ENCODE measurements around the gene LCE2C.

The LCE2C gene

DNA sequence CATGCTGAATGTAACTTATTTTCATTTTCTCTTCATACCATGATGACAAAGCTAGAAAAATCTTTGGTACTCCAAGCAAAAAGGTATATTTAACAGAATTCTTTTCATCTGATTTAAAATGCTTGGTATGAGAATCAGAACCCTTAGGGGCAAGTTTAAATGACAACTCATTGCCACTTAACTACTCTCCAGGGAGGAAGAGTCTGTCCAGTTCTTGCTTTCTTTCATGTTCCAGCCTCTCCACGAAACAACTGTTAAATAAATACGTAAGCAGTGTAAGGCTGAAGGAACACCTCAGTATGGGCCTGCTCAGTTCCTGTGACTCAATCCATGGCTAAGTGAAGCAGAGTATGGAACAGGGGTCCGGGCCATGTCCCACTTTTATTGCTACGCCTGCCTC lies 24.7 kb downstream of the LCE2C start:
- H3K36me3 ChIP-seq: no peaks in the 10 kb centered on the region
- H3K9me3 ChIP-seq: no peaks in the 10 kb centered on the region
- no peak overlapping the region for H3K4me3 ChIP-seq (ENCODE audit: low read depth, low read length)
- no peak for DNase-seq
- H3K4me1 ChIP-seq: no peaks in the 10 kb centered on the region
- H3K27me3 ChIP-seq: no peaks in the 10 kb centered on the region
- TF ChIP-seq, protein P1, sequence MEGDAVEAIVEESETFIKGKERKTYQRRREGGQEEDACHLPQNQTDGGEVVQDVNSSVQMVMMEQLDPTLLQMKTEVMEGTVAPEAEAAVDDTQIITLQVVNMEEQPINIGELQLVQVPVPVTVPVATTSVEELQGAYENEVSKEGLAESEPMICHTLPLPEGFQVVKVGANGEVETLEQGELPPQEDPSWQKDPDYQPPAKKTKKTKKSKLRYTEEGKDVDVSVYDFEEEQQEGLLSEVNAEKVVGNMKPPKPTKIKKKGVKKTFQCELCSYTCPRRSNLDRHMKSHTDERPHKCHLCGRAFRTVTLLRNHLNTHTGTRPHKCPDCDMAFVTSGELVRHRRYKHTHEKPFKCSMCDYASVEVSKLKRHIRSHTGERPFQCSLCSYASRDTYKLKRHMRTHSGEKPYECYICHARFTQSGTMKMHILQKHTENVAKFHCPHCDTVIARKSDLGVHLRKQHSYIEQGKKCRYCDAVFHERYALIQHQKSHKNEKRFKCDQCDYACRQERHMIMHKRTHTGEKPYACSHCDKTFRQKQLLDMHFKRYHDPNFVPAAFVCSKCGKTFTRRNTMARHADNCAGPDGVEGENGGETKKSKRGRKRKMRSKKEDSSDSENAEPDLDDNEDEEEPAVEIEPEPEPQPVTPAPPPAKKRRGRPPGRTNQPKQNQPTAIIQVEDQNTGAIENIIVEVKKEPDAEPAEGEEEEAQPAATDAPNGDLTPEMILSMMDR (IDR thresholded peaks at IDR 0.05; ENCODE audit: low read depth, low read length): no peak

DNA sequence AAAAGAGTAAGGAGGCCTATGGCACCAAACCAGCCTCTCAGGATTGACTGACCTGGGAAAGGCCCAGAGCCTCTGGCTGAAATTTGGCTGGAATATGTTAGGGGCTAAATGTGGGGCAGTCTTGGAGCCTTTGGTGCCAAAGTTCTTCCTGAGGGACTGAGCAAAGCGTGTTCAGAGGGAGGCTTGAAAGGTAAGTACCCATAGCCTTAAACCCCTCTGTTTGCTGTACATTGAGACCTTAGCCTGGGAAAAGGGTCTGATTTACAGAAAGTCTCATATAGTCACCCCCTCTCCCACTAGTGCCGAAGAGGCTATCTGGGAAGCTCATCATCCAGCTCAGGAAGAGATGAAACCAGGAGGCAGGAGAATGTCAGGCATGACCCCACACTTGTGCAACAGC lies 32.8 kb downstream of the LCE2C start, which contains the start of gene LCE4A:
Gene LCE4A (plus strand): TSS at position 301 of the 400 bp plus-strand sequence. CDS start 916 bp downstream, outside the sequence.
- TF ChIP-seq, protein P1 (IDR thresholded peaks at IDR 0.05; ENCODE audit: low read depth, low read length): no peak
- no peak within 1 kb of the TSS for H3K4me3 ChIP-seq (ENCODE audit: low read depth, low read length)
- H3K27me3 ChIP-seq: no peaks in the 10 kb centered on the region
- no peak for DNase-seq
- no peaks in the 10 kb centered on the region for H3K9me3 ChIP-seq
- no peaks in the 10 kb centered on the region for H3K4me1 ChIP-seq
- H3K36me3 ChIP-seq: no peaks in the 10 kb centered on the region

DNA sequence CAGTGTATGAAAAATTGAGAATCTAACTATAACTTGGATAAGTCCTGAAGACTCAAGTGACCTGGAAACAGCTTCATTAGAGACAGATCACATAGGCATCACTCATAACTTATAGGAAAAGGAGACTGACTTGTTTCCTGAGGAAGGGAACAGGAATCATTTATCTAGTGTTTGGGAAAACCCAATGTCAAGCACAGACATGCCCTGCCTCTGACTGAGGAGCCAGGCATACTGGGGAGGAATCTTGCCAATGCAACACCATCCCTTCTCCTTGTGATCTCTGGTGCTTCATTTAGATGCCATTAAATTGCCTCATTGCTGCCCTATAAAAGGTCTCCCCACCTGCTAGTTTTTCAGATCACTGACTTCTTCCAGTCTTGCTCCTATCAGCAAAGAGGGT lies 43.2 kb downstream of the LCE2C start:
- H3K4me1 ChIP-seq: no peaks in the 10 kb centered on the region
- no peak overlapping the region for H3K4me3 ChIP-seq (ENCODE audit: low read depth, low read length)
- H3K27me3 ChIP-seq: no peaks in the 10 kb centered on the region
- TF ChIP-seq, protein P1 (IDR thresholded peaks at IDR 0.05; ENCODE audit: low read depth, low read length): no peak
- H3K36me3 ChIP-seq: no peaks in the 10 kb centered on the region
- no peak for DNase-seq
- H3K9me3 ChIP-seq: no peaks in the 10 kb centered on the region

DNA sequence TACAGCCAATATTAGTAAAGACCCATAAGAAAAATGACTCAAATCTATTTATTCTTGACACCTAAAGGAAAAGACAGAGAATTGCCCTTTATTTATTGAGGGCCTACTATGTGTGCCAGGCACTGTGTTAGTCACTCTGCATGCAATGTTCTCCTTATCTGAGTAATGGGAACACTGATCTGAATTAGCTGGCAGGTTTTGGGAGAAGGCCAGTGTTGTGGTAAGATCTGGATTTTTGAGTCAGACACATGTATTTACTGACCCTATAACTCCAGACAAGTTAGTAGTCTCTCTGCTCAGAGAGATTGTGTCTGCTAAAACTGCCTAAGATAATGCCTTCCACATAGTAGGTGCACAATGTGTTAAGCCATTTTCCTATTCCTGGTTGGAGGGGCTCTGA lies 50.2 kb downstream of the LCE2C start:
- no peak overlapping the region for H3K4me3 ChIP-seq (ENCODE audit: low read depth, low read length)
- TF ChIP-seq, protein P1 (IDR thresholded peaks at IDR 0.05; ENCODE audit: low read depth, low read length): no peak
- no peaks in the 10 kb centered on the region for H3K36me3 ChIP-seq
- H3K9me3 ChIP-seq: no peaks in the 10 kb centered on the region
- H3K27me3 ChIP-seq: no peaks in the 10 kb centered on the region
- no peaks in the 10 kb centered on the region for H3K4me1 ChIP-seq
- no peak for DNase-seq
